NCI-H2227 treated with DMSO at 0.1 percent for 48 hours (cell line): Measurements from ENCODE around the gene SFT2D3.
"Not testable (repeated sequence)": the region's sequence is repeated elsewhere in the genome, so short reads cannot be mapped to it uniquely, and the experiment has no call there.

ENCODE experiments used
- DNase-seq: peaks from one replicate; lab custom pipeline; 2025; lab: John Stamatoyannopoulos, UW

The SFT2D3 gene

DNA sequence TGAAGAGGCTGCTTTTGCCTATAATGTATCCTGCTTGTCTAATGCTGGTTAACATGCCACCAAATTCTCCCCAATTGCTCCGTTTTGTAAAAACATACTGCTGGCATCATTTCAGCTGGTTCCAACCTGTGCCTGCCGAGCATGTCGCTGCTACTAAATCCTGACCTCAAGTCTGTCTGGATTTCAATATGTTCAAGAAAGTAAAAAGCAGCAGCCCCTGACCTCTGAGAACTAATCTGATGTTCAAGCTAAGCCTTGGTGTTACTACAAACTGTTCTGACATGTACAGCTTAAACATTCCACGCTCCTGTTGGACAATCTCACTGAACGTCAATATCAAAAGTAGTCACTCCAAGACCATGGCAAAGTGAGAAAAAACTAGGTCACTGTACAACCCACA is 46.3 kb downstream of the SFT2D3 start:
- DNase-seq = no peak

DNA sequence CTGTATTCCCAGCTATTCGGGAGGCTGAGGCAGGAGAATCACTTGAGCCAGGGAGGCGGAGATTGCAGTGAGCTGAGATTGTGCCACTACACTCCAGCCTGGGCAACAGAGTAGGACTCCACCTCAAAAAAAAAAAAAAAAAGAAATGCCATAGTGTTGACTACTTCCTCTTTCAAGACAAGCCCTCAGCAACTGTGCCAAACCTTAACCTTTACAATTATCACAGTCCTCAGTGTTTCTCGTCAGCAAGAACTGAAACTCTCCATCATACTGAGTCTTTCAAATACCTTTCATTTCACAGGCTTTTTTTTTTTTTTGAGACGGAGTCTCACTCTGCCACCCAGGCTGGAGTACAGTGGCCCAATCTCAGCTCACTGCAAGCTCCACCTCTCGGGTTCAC is 48.2 kb downstream of the SFT2D3 start:
- DNase-seq = not testable (repeated sequence)

DNA sequence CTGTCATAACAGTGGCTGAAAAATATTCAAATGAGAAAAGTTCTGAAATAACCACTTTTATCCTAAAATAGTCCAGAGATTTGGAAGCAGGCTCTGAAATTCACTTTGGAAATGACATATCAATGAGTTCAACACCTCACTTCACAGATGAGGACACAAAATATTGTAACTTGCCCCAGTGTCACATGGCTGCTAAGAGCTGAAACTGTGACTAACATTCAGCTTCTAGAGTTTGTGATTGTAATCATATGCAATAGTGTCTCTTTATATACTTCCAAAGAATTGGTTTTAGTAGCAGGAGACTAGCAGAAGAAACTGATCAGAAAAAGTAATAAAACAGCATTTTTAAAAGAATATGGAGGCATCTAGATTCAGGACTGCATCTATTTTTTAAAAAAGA is 52.1 kb downstream of the SFT2D3 start:
- DNase-seq = no peak

DNA sequence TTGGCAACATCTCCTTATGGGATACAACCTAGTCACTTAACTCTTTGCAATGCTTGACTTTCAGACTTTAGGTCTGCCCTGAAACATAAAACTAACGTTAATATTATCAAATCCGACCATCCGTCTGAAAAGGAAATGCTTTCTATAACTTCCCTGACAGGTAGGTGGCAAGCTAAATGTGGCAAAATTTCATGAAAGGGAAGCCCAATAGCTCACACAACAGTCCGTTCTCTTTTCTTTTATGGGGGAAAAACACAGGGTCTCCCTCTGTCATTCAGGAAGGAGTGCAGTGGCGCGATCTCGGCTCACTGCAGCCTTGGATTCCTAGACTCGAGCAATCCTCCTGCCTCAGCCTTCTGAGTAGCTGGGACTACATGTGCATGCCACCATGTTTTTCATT is 52.9 kb downstream of the SFT2D3 start:
- no peak for DNase-seq
